ENCODE data around the gene GPD2.

Gene GPD2

GRCh38 chr2:156437931-156438410 lies 1.8 kb downstream of the GPD2 start:
- no peak for TF ChIP-seq CTCF (IDR thresholded peaks at IDR 0.05)

- TF ChIP-seq CTCF (IDR thresholded peaks at IDR 0.05): no peak
Observed at GRCh38 chr2:156443089-156443488, 6.9 kb downstream of the GPD2 start.

GRCh38 chr2:156445296-156446220 lies 9.4 kb downstream of the GPD2 start:
- TF ChIP-seq CTCF (IDR thresholded peaks at IDR 0.05): no peak

GRCh38 chr2:156447761-156448160 lies 11.6 kb downstream of the GPD2 start:
- no peak for TF ChIP-seq CTCF (IDR thresholded peaks at IDR 0.05)

GRCh38 chr2:156448766-156449165 lies 12.6 kb downstream of the GPD2 start:
- TF ChIP-seq CTCF (IDR thresholded peaks at IDR 0.05): no peak

GRCh38 chr2:156452971-156453370 lies 16.8 kb downstream of the GPD2 start:
- TF ChIP-seq CTCF (IDR thresholded peaks at IDR 0.05): no peak

GRCh38 chr2:156455361-156455975 lies 19.3 kb downstream of the GPD2 start:
- no peak for TF ChIP-seq CTCF (IDR thresholded peaks at IDR 0.05)
